B cell (primary cell): ENCODE data around the gene GNGT1. TPM values are rescaled to one million over a fixed set of nuclear protein-coding genes. Genes with fewer than 3 reads are reported as not detected.
"Not testable (repeated sequence)": the region's sequence is repeated elsewhere in the genome, so short reads cannot be mapped to it uniquely, and the experiment has no call there.

ENCODE experiments used
- ATAC-seq: fragments of 200-7000 bp; cut with Tn5 transposase; one replicate; pipeline ENCODE4 v1.10.0; 2021; ENCODE audit warnings: low read depth, mild to moderate bottlenecking, moderate number of reproducible peaks, moderate library complexity
- CTCF ChIA-PET: fragments of 350-600 bp; sonication (Branson Sonifier 250); formaldehyde crosslinking; loops from one replicate; lab custom pipeline; 2021; ENCODE audit warnings: antibody characterized with exemption, inconsistent platforms; lab: Charles Lee
- POLR2A ChIA-PET: fragments of 350-600 bp; sonication (Branson Sonifier 250); formaldehyde crosslinking; loops from one replicate; lab custom pipeline; 2021; ENCODE audit warnings: antibody characterized with exemption; lab: Charles Lee
- DNase-seq: peaks from one replicate; pipeline ENCODE4 v3.0.0; 2013
- H2AFZ ChIP-seq: 2 replicates; pipeline ENCODE4 v1.6.1; 2012; ENCODE audit warnings: mild to moderate bottlenecking, low read depth, low read length; ENCODE audit not compliant: insufficient read depth, poor library complexity, severe bottlenecking
- H3K27ac ChIP-seq, 2 donors: 1 replicate in 1 of 2; 2 replicates in 1 of 2; pipeline ENCODE4 v1.5.1; 2012 to 2013; ENCODE audit warnings: low read length in 2 of 2, mild to moderate bottlenecking in 2 of 2, moderate library complexity in 1 of 2
- H3K27me3 ChIP-seq, 4 experiments: fragments of 200-600 bp in 1 of 4; sonication (generic) in 1 of 4; replicated peaks in 1 of 4; 1 replicate in 2 of 4; 2 replicates in 2 of 4; pipeline versions ENCODE4 v1.6.1 to v1.7.0; 2013 to 2016; ENCODE audit warnings: low read length in 3 of 4, mild to moderate bottlenecking in 2 of 4, mixed read lengths in 1 of 4, moderate library complexity in 1 of 4; ENCODE audit not compliant: insufficient read depth in 4 of 4, control insufficient read depth in 3 of 4; ENCODE audit errors: control extremely low read depth in 1 of 4
- H3K36me3 ChIP-seq, 2 experiments: replicated peaks in 1 of 2; 1 replicate in 1 of 2; 2 replicates in 1 of 2; pipeline versions ENCODE4 v1.6.1 to v1.7.1; 2013; ENCODE audit warnings: low read length in 1 of 2; ENCODE audit not compliant: insufficient read depth in 2 of 2, control insufficient read depth in 1 of 2; ENCODE audit errors: control extremely low read depth in 1 of 2, extremely low read depth in 1 of 2
- H3K4me1 ChIP-seq, 2 donors: fragments of 200-600 bp in 1 of 2; sonication (generic) in 1 of 2; 1 replicate in 1 of 2; 2 replicates in 1 of 2; pipeline versions ENCODE4 v1.5.1 to v1.6.1; 2013 to 2017; ENCODE audit warnings: low read length in 2 of 2; ENCODE audit not compliant: control insufficient read depth in 2 of 2, insufficient read depth in 2 of 2
- H3K4me2 ChIP-seq: replicated peaks from 2 replicates; pipeline ENCODE3; 2012; ENCODE audit warnings: mild to moderate bottlenecking, low read depth, low read length; ENCODE audit not compliant: poor library complexity, severe bottlenecking
- H3K4me3 ChIP-seq, 5 experiments: fragments of 200-600 bp in 1 of 5; sonication (generic) in 1 of 5; 1 replicate in 3 of 5; 2 replicates in 2 of 5; pipeline versions ENCODE4 v1.5.1 to v1.7.0; 2011 to 2016; ENCODE audit warnings: low read length in 4 of 5, mild to moderate bottlenecking in 4 of 5, low read depth in 2 of 5, control low read depth in 1 of 5, moderate library complexity in 1 of 5; ENCODE audit not compliant: insufficient read depth in 1 of 5; ENCODE audit errors: control extremely low read depth in 1 of 5, extremely low read depth in 1 of 5
- H3K79me2 ChIP-seq: fragments of 200-600 bp; sonication (generic); one replicate; pipeline ENCODE4 v1.6.0; 2016; ENCODE audit warnings: low read length; ENCODE audit not compliant: control insufficient read depth, insufficient read depth
- H3K9ac ChIP-seq: fragments of 200-600 bp; sonication (generic); 2 replicates; pipeline ENCODE4 v1.6.1; 2017; ENCODE audit warnings: mild to moderate bottlenecking, low read length, moderate library complexity
- H3K9me3 ChIP-seq, 3 donors: one replicate each; pipeline versions ENCODE4 v1.6.1 to v1.7.1; 2013; ENCODE audit warnings: low read length in 2 of 3; ENCODE audit not compliant: control insufficient read depth in 2 of 3, insufficient read depth in 1 of 3; ENCODE audit errors: control extremely low read depth in 1 of 3
- H4K20me1 ChIP-seq: 2 replicates; pipeline ENCODE4 v1.6.0; 2012; ENCODE audit warnings: mild to moderate bottlenecking, low read length; ENCODE audit not compliant: insufficient read depth, control insufficient read depth, poor library complexity, severe bottlenecking
- H3K27ac Mint-ChIP-seq: one replicate; pipeline ENCODE4 v1.8.0; 2021; ENCODE audit warnings: mixed read lengths
- H3K27me3 Mint-ChIP-seq: one replicate; pipeline ENCODE4 v1.8.0; 2021; ENCODE audit warnings: mixed read lengths
- H3K4me1 Mint-ChIP-seq: one replicate; pipeline ENCODE4 v1.8.0; 2021; ENCODE audit warnings: mixed read lengths
- H3K4me3 Mint-ChIP-seq: one replicate; pipeline ENCODE4 v1.8.0; 2021; ENCODE audit warnings: mixed read lengths
- H3K9me3 Mint-ChIP-seq: one replicate; pipeline ENCODE4 v1.8.0; 2022; ENCODE audit warnings: mixed read lengths; ENCODE audit not compliant: insufficient read depth
- WGBS: methylation state at CpG from one replicate; pipeline ENCODE4 v1.1.5; 2013; ENCODE audit warnings: missing lambda C conversion rate; ENCODE audit not compliant: insufficient coverage; 5-methylcytosine and 5-hydroxymethylcytosine counted together
- intact Hi-C: fragments of 100-400 bp; cut with micrococcal nuclease; formaldehyde crosslinking; loops from one replicate; pipeline ENCODE4 v1.10.0; 2022
- polyA plus RNA-seq: library from polyadenylated mRNA; depleted of rRNA; stranded (reverse); fragments of >200 nt; gene quantifications from 2 replicates; pipeline ENCODE4 v1.2.3, GENCODE V29; 2012
- total RNA-seq, 2 donors: library from RNA; stranded (reverse); fragments of 120-200 nt in 1 of 2; gene quantifications; 1 replicate in 1 of 2; 2 replicates in 1 of 2; pipeline versions ENCODE4 v1.2.3 to v1.2.4, GENCODE V29; 2013 to 2022

The GNGT1 gene
- total and polyA plus RNA-seq, 2 donors (not counting 1 experiment from before 2014, with no cell fraction given), result not detected

DNA sequence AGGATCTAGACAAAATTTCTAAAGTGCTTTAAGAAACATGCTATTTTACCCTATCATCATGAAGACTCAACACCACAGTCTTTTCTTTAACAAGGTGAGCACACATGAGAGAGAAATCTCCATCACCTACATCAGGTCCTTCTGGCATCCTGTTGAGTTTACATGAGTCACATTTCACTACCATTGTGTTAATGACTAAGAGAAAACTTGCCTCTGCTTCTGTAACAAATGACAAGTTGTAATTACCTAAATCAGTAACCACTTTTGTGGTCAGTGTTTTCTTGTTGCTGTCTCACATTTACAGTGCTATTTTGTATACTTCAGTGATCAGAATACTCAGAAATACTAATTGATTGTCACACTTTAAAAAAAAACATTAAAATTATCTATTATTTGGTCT, 9.5 kb downstream of the GNGT1 start:
- H3K9ac ChIP-seq, H3K4me3 ChIP-seq, H3K36me3 ChIP-seq, H3K27ac Mint-ChIP-seq, H3K4me1 ChIP-seq, H3K4me2 ChIP-seq, H3K27me3 Mint-ChIP-seq, H2AFZ ChIP-seq, DNase-seq, H3K27ac ChIP-seq, ATAC-seq, CTCF ChIA-PET, H3K4me1 Mint-ChIP-seq, intact Hi-C loops, H3K27me3 ChIP-seq, H3K9me3 ChIP-seq, H3K79me2 ChIP-seq, H3K4me3 Mint-ChIP-seq, H4K20me1 ChIP-seq, POLR2A ChIA-PET, H3K9me3 Mint-ChIP-seq: not testable (repeated sequence)

DNA sequence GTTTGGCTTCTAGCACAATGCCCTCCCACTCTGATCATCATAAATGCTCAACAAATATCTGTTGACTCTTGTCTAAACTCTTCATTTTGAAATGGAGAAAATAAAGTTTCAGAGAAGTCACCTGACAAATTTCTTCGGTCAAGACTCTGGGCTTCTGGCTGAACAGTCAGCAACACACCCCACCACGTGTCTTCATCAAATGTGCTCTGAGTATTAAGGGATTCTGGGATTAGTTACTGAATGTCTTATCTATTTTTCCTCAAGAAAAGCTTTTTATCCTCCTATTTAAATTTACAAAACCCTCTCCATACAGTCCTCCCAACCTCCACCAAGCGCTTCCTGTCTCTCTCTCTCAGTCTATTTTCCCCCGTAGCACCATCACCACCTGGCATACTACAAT, 9.9 kb downstream of the GNGT1 start:
- H3K9me3 Mint-ChIP-seq, H3K36me3 ChIP-seq, H3K27ac ChIP-seq, H3K4me3 ChIP-seq, H2AFZ ChIP-seq, H3K4me1 Mint-ChIP-seq, DNase-seq, H3K27me3 ChIP-seq, H3K27ac Mint-ChIP-seq, ATAC-seq, H3K79me2 ChIP-seq, H3K4me1 ChIP-seq, CTCF ChIA-PET, H4K20me1 ChIP-seq, H3K9ac ChIP-seq, H3K4me3 Mint-ChIP-seq, intact Hi-C loops, H3K9me3 ChIP-seq, H3K4me2 ChIP-seq, POLR2A ChIA-PET: not testable (repeated sequence)
- no CpG with 5 or more reads among the region's 4 CpGs for WGBS
- peaks cover 13% of the 10 kb centered on the region for H3K27me3 Mint-ChIP-seq
